ENCODE data around the gene TMEM258.

TMEM258 gene

GRCh38 chr11:61744609-61745156, 47.7 kb downstream of the TMEM258 start:
- DNase-seq (ENCODE audit: low read depth in 2 of 2, low spot score in 1 of 2), result no peak

GRCh38 chr11:61744181-61744580, 48.2 kb downstream of the TMEM258 start:
- no peak for DNase-seq (ENCODE audit: low read depth in 2 of 2, low spot score in 1 of 2)

- no peak for DNase-seq (ENCODE audit: low read depth in 2 of 2, low spot score in 1 of 2)
Measured at GRCh38 chr11:61743486-61744095, 48.8 kb downstream of the TMEM258 start.

GRCh38 chr11:61742391-61742790, 50.0 kb downstream of the TMEM258 start:
- DNase-seq (ENCODE audit: low read depth in 2 of 2, low spot score in 1 of 2), result no peak

GRCh38 chr11:61739966-61740365, 52.4 kb downstream of the TMEM258 start:
- no peak for DNase-seq (ENCODE audit: low read depth in 2 of 2, low spot score in 1 of 2)

GRCh38 chr11:61739413-61739812, 53.0 kb downstream of the TMEM258 start:
- no peak for DNase-seq (ENCODE audit: low read depth in 2 of 2, low spot score in 1 of 2)

All from stimulated activated CD8-positive, alpha-beta memory T cell treated with anti-CD3 and anti-CD28 coated beads, Interleukin-4, amount 100 ng/mL, for 4 hours (primary cell).